SK-N-SH treated with all-trans-retinoic acid at 6 μM for 48 hours (cell line): ENCODE measurements around the gene ABCC6.

ENCODE experiments used
- ATAC-seq: fragments of 200-7000 bp; cut with Tn5 transposase; 3 replicates; pipeline ENCODE4 v1.9.1; 2020; ENCODE audit warnings: mild to moderate bottlenecking, moderate library complexity
- ARNTL ChIP-seq: fragments of 450-650 bp; formaldehyde crosslinking; IDR thresholded peaks from 2 replicates; pipeline ENCODE4 v1.5.0; 2020; ENCODE audit warnings: low read depth, mild to moderate bottlenecking, moderate library complexity, borderline replicate concordance
- BACH2 ChIP-seq: fragments of 250-450 bp; sonication (Bioruptor Pico); IDR thresholded peaks from 2 replicates; pipeline ENCODE4 v1.9.0; 2021; ENCODE audit warnings: mild to moderate bottlenecking, borderline replicate concordance
- CSDC2 ChIP-seq: fragments of 250-450 bp; sonication (Bioruptor Pico); IDR thresholded peaks from 2 replicates; pipeline ENCODE4 v1.5.0; 2020; ENCODE audit warnings: mild to moderate bottlenecking, moderate library complexity
- ESRRG ChIP-seq: fragments of 250-450 bp; sonication (Bioruptor Pico); IDR thresholded peaks from 2 replicates; pipeline ENCODE4 v1.6.1; 2021; ENCODE audit warnings: mild to moderate bottlenecking
- GLIS3 ChIP-seq: fragments of 250-450 bp; sonication (Bioruptor Pico); IDR thresholded peaks from 2 replicates; pipeline ENCODE4 v1.5.0; 2020; ENCODE audit warnings: mild to moderate bottlenecking, moderate library complexity
- ISL1 ChIP-seq: fragments of 250-450 bp; sonication (Bioruptor Pico); IDR thresholded peaks from 2 replicates; pipeline ENCODE4 v2.1.2; 2022; ENCODE audit warnings: mild to moderate bottlenecking, moderate library complexity
- OSR1 ChIP-seq: fragments of 250-450 bp; sonication (Bioruptor Pico); IDR thresholded peaks from 2 replicates; pipeline ENCODE4 v1.8.0; 2022; ENCODE audit warnings: moderate library complexity, mild to moderate bottlenecking, inconsistent platforms
- PPARA ChIP-seq: fragments of 250-450 bp; sonication (Bioruptor Pico); IDR thresholded peaks from 2 replicates; pipeline ENCODE4 v1.5.0; 2020; ENCODE audit warnings: mild to moderate bottlenecking, borderline replicate concordance
- RARB ChIP-seq: fragments of 250-450 bp; sonication (Bioruptor Pico); IDR thresholded peaks from 2 replicates; pipeline ENCODE4 v1.8.0; 2021; ENCODE audit warnings: mild to moderate bottlenecking, moderate library complexity
- TCF4 ChIP-seq: fragments of 250-450 bp; sonication (Bioruptor Pico); IDR thresholded peaks from 2 replicates; pipeline ENCODE4 v1.8.0; 2021; ENCODE audit warnings: mild to moderate bottlenecking, moderate library complexity, borderline replicate concordance
- TOX ChIP-seq: fragments of 250-450 bp; sonication (Bioruptor Pico); IDR thresholded peaks from 2 replicates; pipeline ENCODE4 v1.8.0; 2021; ENCODE audit warnings: mild to moderate bottlenecking, moderate library complexity, borderline replicate concordance
- ZC3H10 ChIP-seq: fragments of 250-450 bp; sonication (Bioruptor Pico); IDR thresholded peaks from 2 replicates; pipeline ENCODE4 v1.5.1; 2021; ENCODE audit warnings: mild to moderate bottlenecking, moderate library complexity
- ZFP3 ChIP-seq: fragments of 250-450 bp; sonication (Bioruptor Pico); IDR thresholded peaks from 2 replicates; pipeline ENCODE4 v1.5.0; 2020; ENCODE audit warnings: mild to moderate bottlenecking, moderate library complexity
- ZNF70 ChIP-seq: fragments of 450-650 bp; formaldehyde crosslinking; IDR thresholded peaks from 2 replicates; pipeline ENCODE4 v1.5.0; 2020; ENCODE audit warnings: mild to moderate bottlenecking, moderate library complexity
- TF ChIP-seq, protein P1 (sequence below): fragments of 250-450 bp; sonication (Bioruptor Pico); IDR thresholded peaks from 2 replicates; pipeline ENCODE4 v1.8.0; 2021; ENCODE audit warnings: low read depth, mild to moderate bottlenecking, moderate library complexity, borderline replicate concordance
- TF ChIP-seq, protein P2 (sequence below): fragments of 250-450 bp; sonication (Bioruptor Pico); IDR thresholded peaks from 2 replicates; pipeline ENCODE4 v1.5.1; 2021; ENCODE audit warnings: mild to moderate bottlenecking, moderate library complexity
- TF ChIP-seq, protein P3 (sequence below): fragments of 250-450 bp; sonication (Bioruptor Pico); IDR thresholded peaks from 2 replicates; pipeline ENCODE4 v1.5.1; 2020; ENCODE audit warnings: low read depth, mild to moderate bottlenecking, moderate library complexity
- TF ChIP-seq, protein P4 (sequence below): fragments of 250-450 bp; sonication (Bioruptor Pico); IDR thresholded peaks from 2 replicates; pipeline ENCODE4 v1.5.0; 2020; ENCODE audit warnings: mild to moderate bottlenecking, moderate library complexity

The ABCC6 gene

DNA sequence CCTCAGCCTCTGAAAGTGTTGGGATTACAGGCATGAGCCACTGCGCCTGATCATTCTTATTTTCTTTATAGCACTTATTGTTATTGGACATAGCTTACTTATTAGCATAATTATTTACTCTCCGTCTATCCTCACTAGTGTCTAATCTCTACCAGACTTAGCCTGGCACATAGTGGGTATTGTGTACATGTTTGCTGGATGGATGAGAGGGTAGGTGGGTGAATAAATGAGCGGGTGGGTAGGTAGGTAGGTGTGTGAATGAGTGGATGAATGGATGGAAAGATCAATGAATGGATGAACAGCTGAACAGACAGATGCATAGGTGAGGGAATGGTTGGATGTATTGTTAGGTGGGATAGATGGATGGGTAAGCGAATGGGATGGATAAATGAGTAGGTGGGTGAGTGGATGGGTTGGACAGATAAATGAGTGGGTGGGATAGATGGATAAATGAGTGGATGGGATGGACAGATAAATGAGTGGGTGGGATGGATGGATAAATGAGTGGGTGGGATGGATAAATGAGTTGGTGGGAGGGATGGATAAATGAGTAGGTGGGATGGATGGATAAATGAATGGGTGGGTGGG is 51.9 kb downstream of the ABCC6 start:
- ATAC-seq = no peak
- TF ChIP-seq ZNF70 = no peak
- TF ChIP-seq TCF4 (CRISPR knock-in tag) = no peak
- TF ChIP-seq ISL1 (CRISPR knock-in tag) = no peak
- TF ChIP-seq ZFP3 (CRISPR knock-in tag) = no peak
- TF ChIP-seq, protein P1, sequence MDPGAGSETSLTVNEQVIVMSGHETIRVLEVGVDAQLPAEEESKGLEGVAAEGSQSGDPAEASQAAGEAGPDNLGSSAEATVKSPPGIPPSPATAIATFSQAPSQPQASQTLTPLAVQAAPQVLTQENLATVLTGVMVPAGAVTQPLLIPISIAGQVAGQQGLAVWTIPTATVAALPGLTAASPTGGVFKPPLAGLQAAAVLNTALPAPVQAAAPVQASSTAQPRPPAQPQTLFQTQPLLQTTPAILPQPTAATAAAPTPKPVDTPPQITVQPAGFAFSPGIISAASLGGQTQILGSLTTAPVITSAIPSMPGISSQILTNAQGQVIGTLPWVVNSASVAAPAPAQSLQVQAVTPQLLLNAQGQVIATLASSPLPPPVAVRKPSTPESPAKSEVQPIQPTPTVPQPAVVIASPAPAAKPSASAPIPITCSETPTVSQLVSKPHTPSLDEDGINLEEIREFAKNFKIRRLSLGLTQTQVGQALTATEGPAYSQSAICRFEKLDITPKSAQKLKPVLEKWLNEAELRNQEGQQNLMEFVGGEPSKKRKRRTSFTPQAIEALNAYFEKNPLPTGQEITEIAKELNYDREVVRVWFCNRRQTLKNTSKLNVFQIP (CRISPR knock-in tag) = no peak
- no peak for TF ChIP-seq GLIS3 (CRISPR knock-in tag)
- no peak for TF ChIP-seq RARB (CRISPR knock-in tag)
- no peak for TF ChIP-seq ESRRG (CRISPR knock-in tag)
- no peak for TF ChIP-seq OSR1 (CRISPR knock-in tag)
- TF ChIP-seq, protein P2, sequence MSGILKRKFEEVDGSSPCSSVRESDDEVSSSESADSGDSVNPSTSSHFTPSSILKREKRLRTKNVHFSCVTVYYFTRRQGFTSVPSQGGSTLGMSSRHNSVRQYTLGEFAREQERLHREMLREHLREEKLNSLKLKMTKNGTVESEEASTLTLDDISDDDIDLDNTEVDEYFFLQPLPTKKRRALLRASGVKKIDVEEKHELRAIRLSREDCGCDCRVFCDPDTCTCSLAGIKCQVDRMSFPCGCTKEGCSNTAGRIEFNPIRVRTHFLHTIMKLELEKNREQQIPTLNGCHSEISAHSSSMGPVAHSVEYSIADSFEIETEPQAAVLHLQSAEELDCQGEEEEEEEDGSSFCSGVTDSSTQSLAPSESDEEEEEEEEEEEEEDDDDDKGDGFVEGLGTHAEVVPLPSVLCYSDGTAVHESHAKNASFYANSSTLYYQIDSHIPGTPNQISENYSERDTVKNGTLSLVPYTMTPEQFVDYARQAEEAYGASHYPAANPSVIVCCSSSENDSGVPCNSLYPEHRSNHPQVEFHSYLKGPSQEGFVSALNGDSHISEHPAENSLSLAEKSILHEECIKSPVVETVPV = no peak
- no peak for TF ChIP-seq ARNTL (CRISPR knock-in tag)

DNA sequence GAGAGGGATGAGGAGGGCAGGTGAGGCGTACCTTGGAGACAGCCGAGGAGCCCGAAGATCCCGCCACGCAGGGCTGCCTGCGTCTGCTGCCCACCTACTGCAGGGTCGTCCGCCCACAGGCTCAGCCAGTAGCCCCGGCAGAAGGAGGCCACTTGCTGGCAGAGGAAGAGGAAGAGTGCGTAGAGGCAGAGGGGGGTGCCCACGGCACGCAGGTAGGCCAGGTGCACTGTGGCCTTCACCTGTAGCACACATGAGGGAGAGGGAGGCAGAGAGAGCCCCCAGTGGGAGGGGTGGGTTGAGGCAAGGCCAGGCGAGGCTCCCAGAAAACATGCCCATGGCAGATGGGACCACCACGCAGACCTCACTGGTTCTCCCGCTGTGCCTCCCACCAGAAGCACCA is 53.7 kb downstream of the ABCC6 start:
- TF ChIP-seq CSDC2 (CRISPR knock-in tag) (no peak), ZNF70 (no peak), ZFP3 (CRISPR knock-in tag) (no peak)
- TF ChIP-seq, protein P3, sequence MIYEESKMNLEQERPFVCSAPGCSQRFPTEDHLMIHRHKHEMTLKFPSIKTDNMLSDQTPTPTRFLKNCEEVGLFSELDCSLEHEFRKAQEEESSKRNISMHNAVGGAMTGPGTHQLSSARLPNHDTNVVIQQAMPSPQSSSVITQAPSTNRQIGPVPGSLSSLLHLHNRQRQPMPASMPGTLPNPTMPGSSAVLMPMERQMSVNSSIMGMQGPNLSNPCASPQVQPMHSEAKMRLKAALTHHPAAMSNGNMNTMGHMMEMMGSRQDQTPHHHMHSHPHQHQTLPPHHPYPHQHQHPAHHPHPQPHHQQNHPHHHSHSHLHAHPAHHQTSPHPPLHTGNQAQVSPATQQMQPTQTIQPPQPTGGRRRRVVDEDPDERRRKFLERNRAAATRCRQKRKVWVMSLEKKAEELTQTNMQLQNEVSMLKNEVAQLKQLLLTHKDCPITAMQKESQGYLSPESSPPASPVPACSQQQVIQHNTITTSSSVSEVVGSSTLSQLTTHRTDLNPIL (CRISPR knock-in tag) = no peak
- no peak for ATAC-seq

DNA sequence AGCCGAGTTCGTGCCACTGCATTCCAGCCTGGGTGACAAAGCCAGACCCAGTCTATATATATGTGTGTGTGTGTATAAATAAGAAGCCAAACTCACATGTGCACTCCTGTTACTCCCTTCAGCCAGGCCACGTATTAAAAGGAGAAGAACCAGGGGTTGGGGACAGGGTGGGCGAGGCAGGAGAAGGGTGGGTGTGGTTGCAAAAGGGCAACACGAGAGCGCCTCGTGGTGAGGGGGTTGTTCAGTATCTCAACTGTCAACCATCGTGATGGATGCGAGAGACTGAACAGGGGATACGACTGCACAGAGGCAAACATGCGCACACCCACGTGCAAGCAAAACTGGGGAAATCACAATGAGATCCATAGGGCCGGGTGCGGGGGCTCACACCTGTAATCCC is 54.9 kb downstream of the ABCC6 start:
- no peak for ATAC-seq

More for the DNA sequence above, 54.9 kb downstream of the ABCC6 start:
- no peak for TF ChIP-seq PPARA (CRISPR knock-in tag)
- TF ChIP-seq ZC3H10 (CRISPR knock-in tag) = no peak
- no peak for TF ChIP-seq TCF4 (CRISPR knock-in tag)
- no peak for TF ChIP-seq BACH2 (CRISPR knock-in tag)
- no peak for TF ChIP-seq TOX
- TF ChIP-seq, protein P2 = no peak
- no peak for TF ChIP-seq ARNTL (CRISPR knock-in tag)
- TF ChIP-seq, protein P3 (CRISPR knock-in tag) = no peak
- no peak for TF ChIP-seq OSR1 (CRISPR knock-in tag)
- TF ChIP-seq, protein P4, sequence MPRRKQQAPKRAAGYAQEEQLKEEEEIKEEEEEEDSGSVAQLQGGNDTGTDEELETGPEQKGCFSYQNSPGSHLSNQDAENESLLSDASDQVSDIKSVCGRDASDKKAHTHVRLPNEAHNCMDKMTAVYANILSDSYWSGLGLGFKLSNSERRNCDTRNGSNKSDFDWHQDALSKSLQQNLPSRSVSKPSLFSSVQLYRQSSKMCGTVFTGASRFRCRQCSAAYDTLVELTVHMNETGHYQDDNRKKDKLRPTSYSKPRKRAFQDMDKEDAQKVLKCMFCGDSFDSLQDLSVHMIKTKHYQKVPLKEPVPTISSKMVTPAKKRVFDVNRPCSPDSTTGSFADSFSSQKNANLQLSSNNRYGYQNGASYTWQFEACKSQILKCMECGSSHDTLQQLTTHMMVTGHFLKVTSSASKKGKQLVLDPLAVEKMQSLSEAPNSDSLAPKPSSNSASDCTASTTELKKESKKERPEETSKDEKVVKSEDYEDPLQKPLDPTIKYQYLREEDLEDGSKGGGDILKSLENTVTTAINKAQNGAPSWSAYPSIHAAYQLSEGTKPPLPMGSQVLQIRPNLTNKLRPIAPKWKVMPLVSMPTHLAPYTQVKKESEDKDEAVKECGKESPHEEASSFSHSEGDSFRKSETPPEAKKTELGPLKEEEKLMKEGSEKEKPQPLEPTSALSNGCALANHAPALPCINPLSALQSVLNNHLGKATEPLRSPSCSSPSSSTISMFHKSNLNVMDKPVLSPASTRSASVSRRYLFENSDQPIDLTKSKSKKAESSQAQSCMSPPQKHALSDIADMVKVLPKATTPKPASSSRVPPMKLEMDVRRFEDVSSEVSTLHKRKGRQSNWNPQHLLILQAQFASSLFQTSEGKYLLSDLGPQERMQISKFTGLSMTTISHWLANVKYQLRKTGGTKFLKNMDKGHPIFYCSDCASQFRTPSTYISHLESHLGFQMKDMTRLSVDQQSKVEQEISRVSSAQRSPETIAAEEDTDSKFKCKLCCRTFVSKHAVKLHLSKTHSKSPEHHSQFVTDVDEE (CRISPR knock-in tag) = no peak
